Activated naive CD8-positive, alpha-beta T cell (primary cell): Measurements from ENCODE around the gene TRIM52.

Experiments used
- H3K27ac Mint-ChIP-seq: one replicate; pipeline ENCODE4 v1.8.0; 2021; ENCODE audit warnings: mixed read lengths
- H3K27me3 Mint-ChIP-seq: one replicate; pipeline ENCODE4 v1.8.0; 2021; ENCODE audit warnings: mixed read lengths
- H3K36me3 Mint-ChIP-seq: one replicate; pipeline ENCODE4 v1.8.0; 2021; ENCODE audit warnings: mixed read lengths
- H3K4me1 Mint-ChIP-seq: one replicate; pipeline ENCODE4 v1.8.0; 2021; ENCODE audit warnings: low read depth, mixed read lengths
- H3K4me3 Mint-ChIP-seq: one replicate; pipeline ENCODE4 v1.8.0; 2021; ENCODE audit warnings: mild to moderate bottlenecking, mixed read lengths
- H3K9me3 Mint-ChIP-seq: one replicate; pipeline ENCODE4 v1.8.0; 2021; ENCODE audit warnings: low read depth, mixed read lengths

Gene TRIM52

GRCh38 chr5:181265092-181265671 is 4.2 kb upstream of the TRIM52 start:
- H3K4me1 Mint-ChIP-seq: peaks cover 3% of the 10 kb centered on the region
- H3K36me3 Mint-ChIP-seq: peaks cover 3% of the 10 kb centered on the region
- no peaks in the 10 kb centered on the region for H3K27me3 Mint-ChIP-seq
- H3K9me3 Mint-ChIP-seq: no peaks in the 10 kb centered on the region
- peak overlapping the region; percentile 61 for H3K27ac Mint-ChIP-seq
- no peak overlapping the region for H3K4me3 Mint-ChIP-seq

DNA sequence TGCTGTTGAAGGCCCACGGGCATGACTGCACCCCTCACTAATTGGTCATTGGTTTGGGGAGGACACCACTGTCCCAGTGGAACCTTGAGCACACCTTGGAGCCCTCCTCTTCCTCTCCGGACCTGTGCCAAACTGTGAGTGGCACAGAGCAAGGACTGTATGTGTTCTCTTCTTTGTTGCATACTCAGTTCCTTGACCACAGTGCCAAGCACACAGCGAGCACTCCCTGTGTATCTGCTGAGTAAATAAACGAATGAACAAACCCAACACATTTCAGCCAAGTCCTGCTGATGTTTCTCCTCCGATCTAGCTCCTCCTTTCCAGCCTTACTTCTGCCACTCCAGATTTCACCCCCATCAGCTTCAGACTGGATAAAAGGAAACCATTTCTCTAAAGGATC is 2.7 kb upstream of the TRIM52 start:
- Mint-ChIP-seq H3K36me3 (peaks cover 3% of the 10 kb centered on the region), H3K4me1 (peaks cover 18% of the 10 kb centered on the region), H3K27me3 (no peaks in the 10 kb centered on the region), H3K4me3 (peak overlapping the region; percentile 98), H3K27ac (peak overlapping the region; percentile 72), H3K9me3 (no peaks in the 10 kb centered on the region)

- H3K4me1 Mint-ChIP-seq: peaks cover 36% of the 10 kb centered on the region
- H3K27me3 Mint-ChIP-seq: no peaks in the 10 kb centered on the region
- H3K27ac Mint-ChIP-seq: peak overlapping the region; percentile 96
- peak overlapping the region; percentile 98 for H3K4me3 Mint-ChIP-seq
- H3K9me3 Mint-ChIP-seq: no peaks in the 10 kb centered on the region
- peaks cover 8% of the 10 kb centered on the region for H3K36me3 Mint-ChIP-seq
Measured at GRCh38 chr5:181261320-181262049, 542 bp upstream of the TRIM52 start.

DNA sequence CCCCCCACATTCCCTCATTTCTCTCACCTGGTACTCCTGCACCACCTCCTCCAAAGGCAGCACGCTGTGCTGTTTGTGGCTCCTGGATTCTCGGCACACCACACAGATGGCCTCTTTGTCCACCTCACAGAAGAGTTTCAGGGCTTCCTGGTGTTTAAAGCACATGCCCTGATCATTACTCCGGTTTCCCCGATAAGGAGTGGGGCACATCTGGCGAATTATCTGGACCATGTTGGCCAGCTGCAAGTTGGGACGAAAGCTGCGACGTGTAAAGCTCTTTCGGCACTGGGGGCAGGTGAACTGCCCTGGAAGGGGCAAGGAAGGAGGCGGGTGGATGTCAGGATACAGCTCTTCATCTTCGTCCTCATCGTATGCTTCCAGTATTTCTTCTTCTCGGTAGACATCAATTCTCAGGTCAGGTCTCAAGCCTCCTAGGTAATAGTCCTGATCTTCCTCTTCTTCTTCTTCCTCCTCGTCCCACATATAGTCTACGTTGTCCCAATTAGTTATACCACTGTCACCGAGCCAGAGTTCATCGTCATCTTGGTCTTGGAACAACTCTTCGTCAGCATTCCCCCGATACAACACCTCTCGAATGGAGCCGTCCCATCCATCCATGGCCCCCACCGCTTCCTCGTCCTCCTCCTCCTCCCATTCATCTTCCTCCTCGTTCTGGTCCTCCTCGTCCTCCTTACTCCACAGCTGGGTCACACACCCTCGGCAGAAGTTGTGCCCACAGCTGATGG is 796 bp downstream of the TRIM52 start:
- Mint-ChIP-seq H3K4me1 (peaks cover 49% of the 10 kb centered on the region), H3K27ac (peak overlapping the region; percentile 96), H3K27me3 (no peaks in the 10 kb centered on the region), H3K4me3 (peak overlapping the region; percentile 98), H3K36me3 (peaks cover 8% of the 10 kb centered on the region), H3K9me3 (no peaks in the 10 kb centered on the region)

- Mint-ChIP-seq H3K27me3 (no peaks in the 10 kb centered on the region), H3K4me1 (peaks cover 55% of the 10 kb centered on the region), H3K9me3 (no peaks in the 10 kb centered on the region), H3K27ac (peak overlapping the region; percentile 96), H3K36me3 (peaks cover 8% of the 10 kb centered on the region), H3K4me3 (peak overlapping the region; percentile 98)
Measured at GRCh38 chr5:181259283-181259682, 1.7 kb downstream of the TRIM52 start.

- peaks cover 4% of the 10 kb centered on the region for H3K36me3 Mint-ChIP-seq
- peak overlapping the region; percentile 98 for H3K4me3 Mint-ChIP-seq
- no peaks in the 10 kb centered on the region for H3K27me3 Mint-ChIP-seq
- H3K27ac Mint-ChIP-seq: no peak overlapping the region
- no peaks in the 10 kb centered on the region for H3K9me3 Mint-ChIP-seq
- H3K4me1 Mint-ChIP-seq: peaks cover 55% of the 10 kb centered on the region
Measured at GRCh38 chr5:181258576-181258975, 2.4 kb downstream of the TRIM52 start.

DNA sequence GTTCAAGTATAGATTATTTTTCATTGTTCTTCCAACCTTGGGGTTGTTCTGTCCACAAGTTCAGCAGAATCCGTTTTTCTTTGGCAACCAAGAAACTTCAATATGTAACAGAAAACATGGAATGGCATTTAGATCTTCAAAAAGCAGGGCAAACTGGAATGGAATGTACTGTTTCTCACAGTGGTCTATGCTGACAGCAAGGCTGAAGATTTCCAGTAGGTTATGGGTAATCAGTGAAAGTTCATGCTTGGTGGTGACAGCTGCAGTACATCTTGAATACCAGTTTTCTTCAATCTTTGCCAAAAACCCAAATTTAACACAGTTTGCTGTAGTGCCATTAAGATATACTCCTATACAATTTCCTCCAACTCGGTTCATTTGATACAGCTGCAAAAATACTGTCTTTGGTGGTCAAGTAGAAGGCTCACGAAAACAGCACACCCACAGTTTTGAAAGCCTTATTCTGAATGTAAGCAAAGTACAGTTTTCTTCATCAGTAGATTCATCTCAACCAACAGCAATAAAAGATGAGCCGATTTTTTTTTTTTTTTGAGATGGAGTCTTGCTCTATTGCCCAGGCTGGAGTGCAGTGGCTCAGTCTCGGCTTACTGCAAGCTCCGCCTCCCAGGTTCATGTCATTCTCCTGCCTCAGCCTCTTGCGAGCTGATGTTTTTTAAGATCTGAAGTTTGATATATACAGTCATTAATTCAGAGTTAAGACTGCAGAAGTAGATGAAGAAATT is 4.9 kb downstream of the TRIM52 start:
- Mint-ChIP-seq H3K4me1 (peaks cover 66% of the 10 kb centered on the region), H3K36me3 (peaks cover 4% of the 10 kb centered on the region), H3K27me3 (no peaks in the 10 kb centered on the region), H3K4me3 (peak overlapping the region; percentile 51), H3K27ac (peak overlapping the region; percentile 76), H3K9me3 (no peaks in the 10 kb centered on the region)

GRCh38 chr5:181255276-181255675 is 5.7 kb downstream of the TRIM52 start:
- H3K27ac Mint-ChIP-seq: no peak overlapping the region
- no peaks in the 10 kb centered on the region for H3K9me3 Mint-ChIP-seq
- H3K27me3 Mint-ChIP-seq: no peaks in the 10 kb centered on the region
- peaks cover 69% of the 10 kb centered on the region for H3K4me1 Mint-ChIP-seq
- peaks cover 4% of the 10 kb centered on the region for H3K36me3 Mint-ChIP-seq
- peak overlapping the region; percentile 51 for H3K4me3 Mint-ChIP-seq

DNA sequence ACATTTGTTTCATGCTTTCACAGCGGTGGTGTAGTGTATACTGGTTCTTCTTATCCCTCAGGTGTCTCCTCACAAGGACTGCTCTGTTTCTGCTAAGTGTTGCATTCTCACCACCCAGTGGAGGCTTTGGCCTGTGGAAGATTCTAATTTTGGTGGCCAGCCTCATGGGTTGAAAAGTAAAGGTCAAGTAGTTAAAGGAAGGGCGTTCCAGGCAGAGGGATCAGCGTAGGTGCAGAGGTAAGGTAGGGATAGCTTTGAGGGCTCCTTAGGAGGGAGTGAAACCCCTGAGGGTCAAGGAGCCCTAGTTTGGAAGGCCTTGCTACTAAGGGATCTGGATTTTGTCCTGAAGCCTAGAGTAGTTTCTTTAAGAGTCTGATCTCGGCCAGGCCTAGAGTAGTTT is 12.7 kb downstream of the TRIM52 start:
- peaks cover 59% of the 10 kb centered on the region for H3K4me1 Mint-ChIP-seq

GRCh38 chr5:181246276-181247049 is 14.5 kb downstream of the TRIM52 start:
- Mint-ChIP-seq H3K27ac (peak overlapping the region; percentile 96), H3K4me1 (peaks cover 62% of the 10 kb centered on the region), H3K27me3 (no peaks in the 10 kb centered on the region), H3K36me3 (peaks cover 18% of the 10 kb centered on the region), H3K4me3 (peak overlapping the region; percentile 88), H3K9me3 (no peaks in the 10 kb centered on the region)

More for the DNA sequence above, 12.7 kb downstream of the TRIM52 start:
- H3K9me3 Mint-ChIP-seq: no peaks in the 10 kb centered on the region
- peaks cover 3% of the 10 kb centered on the region for H3K36me3 Mint-ChIP-seq
- no peaks in the 10 kb centered on the region for H3K27me3 Mint-ChIP-seq
- peak overlapping the region; percentile 91 for H3K27ac Mint-ChIP-seq
- peak overlapping the region; percentile 88 for H3K4me3 Mint-ChIP-seq

DNA sequence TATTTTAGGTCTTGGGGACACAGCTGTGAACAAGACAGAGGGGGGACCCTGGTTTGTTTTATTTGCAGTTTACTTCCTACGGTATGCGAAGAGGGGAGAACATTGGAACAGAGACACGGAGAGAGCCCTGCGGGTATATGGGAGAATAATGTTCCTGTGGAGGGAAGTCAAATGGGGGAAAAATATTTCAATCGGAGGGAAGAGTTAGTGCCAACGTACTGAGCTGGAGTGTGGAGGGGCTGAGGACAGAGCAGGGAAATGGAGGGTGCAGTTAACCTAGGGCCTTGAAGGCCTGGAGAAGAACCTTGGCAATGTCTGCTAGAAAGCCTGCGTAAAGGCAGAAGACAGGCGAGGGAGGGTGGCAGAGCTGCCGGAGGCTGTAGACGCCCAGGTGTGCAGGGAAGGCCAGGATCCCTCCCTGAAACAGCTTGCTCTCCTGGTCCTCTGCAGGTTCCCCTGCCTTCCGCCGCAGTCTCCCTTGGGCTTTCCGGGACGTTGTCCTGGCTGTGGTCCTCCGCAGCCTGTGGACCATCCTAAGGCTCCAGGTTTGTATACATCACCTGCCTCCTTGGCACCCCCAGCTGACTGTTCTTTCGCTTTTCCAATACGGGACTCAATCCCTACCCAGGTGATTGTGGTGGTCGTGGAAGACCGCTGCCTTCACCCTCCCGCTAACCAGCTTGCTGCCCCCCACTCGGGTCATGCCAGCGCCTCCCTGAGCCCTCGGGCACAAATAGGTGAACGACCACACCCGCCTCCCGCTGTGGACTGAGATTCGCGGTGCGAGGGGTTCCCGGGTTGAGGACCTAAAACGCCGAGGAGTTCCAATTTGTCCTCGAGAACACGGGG is 15.3 kb downstream of the TRIM52 start:
- H3K4me1 Mint-ChIP-seq: peaks cover 62% of the 10 kb centered on the region
- H3K27ac Mint-ChIP-seq: peak overlapping the region; percentile 96
- H3K4me3 Mint-ChIP-seq: peak overlapping the region; percentile 88
- no peaks in the 10 kb centered on the region for H3K9me3 Mint-ChIP-seq
- peaks cover 19% of the 10 kb centered on the region for H3K36me3 Mint-ChIP-seq
- no peaks in the 10 kb centered on the region for H3K27me3 Mint-ChIP-seq

DNA sequence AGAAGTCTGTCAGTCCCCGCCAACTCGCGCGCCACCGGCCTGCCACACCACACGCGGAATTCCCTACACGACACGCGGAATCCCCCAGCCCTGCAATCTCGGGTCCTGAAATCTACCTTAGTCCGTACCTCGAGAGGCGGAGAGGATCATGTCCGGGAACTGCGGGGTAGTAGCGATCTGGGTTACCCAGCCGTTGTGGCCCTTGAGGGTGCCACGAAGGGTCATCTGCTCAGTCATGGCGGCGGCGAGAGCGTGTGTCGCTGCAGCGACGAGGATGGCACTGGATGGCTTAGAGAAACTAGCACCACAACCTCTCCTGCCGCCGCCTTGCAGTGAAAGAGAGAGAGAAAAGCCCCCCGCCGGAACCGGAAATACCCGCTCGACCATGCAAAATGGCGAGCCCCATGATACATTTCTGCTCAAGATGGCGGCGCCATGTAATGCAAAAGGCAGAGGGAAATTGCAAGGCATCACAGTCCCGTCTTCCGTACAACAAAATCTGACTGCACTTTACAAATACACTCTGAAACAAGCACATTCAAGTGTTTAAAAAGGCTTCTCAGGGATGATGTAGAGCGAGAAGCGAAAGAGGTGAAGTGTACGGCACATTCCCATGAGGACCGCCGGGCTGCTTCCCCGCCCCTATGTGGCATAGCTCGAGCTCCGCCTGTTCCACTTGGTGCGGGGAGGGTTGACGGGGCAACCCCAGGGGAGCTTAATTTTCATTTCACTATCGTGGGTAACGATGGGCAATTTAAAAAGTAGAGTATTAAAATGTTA is 17.2 kb downstream of the TRIM52 start, which contains the start of gene RACK1:
Gene RACK1, minus strand, starts transcription at position 343 of the 780 bp plus-strand sequence. Its CDS starts 106 bp downstream, at position 237.
- Mint-ChIP-seq H3K27ac (peak within 1 kb of the TSS; percentile 99), H3K36me3 (peaks cover 21% of the 10 kb centered on the region)

More for the DNA sequence above, 17.2 kb downstream of the TRIM52 start, which contains the start of gene RACK1:
- Mint-ChIP-seq H3K4me3 (peak within 1 kb of the TSS; percentile 94), H3K9me3 (no peaks in the 10 kb centered on the region), H3K27me3 (no peaks in the 10 kb centered on the region), H3K4me1 (peaks cover 60% of the 10 kb centered on the region)
